Natural killer cell treated with Interleukin-12 subunit alpha and Interleukin-12 subunit beta and Interleukin-15 and Interleukin-18, amount 100 ng/mL, for 72 hours (primary cell): Measurements from ENCODE around the gene RNF167. TPM values are rescaled to one million over a fixed set of nuclear protein-coding genes. Genes with fewer than 3 reads are reported as not detected.

Experiments
- ATAC-seq, 2 donors: fragments of 150-1000 bp; cut with Tn5 transposase in 1 of 2; sonication (Bioruptor Pico), chemical (Tn5 transposase) in 1 of 2; 2 replicates each; pipeline ENCODE4 v1.10.0; 2021
- DNase-seq: peaks from one replicate; pipeline ENCODE4 v3.0.0; 2022; ENCODE audit warnings: low spot score
- H3K27ac Mint-ChIP-seq, 2 donors: 1 replicate in 1 of 2; 2 replicates in 1 of 2; pipeline ENCODE4 v1.8.0; 2022; ENCODE audit warnings: mixed read lengths in 2 of 2, mild to moderate bottlenecking in 1 of 2, moderate library complexity in 1 of 2
- H3K27me3 Mint-ChIP-seq, 2 donors: 1 replicate in 1 of 2; 2 replicates in 1 of 2; pipeline ENCODE4 v1.8.0; 2022; ENCODE audit warnings: mixed read lengths in 2 of 2
- H3K36me3 Mint-ChIP-seq: one replicate; pipeline ENCODE4 v1.8.0; 2022; ENCODE audit warnings: mixed read lengths
- H3K4me1 Mint-ChIP-seq, 2 donors: 1 replicate in 1 of 2; 2 replicates in 1 of 2; pipeline ENCODE4 v1.8.0; 2022; ENCODE audit warnings: low read depth in 2 of 2, mixed read lengths in 2 of 2, mild to moderate bottlenecking in 1 of 2
- H3K4me3 Mint-ChIP-seq: one replicate; pipeline ENCODE4 v1.8.0; 2022; ENCODE audit warnings: mixed read lengths
- H3K9me3 Mint-ChIP-seq: 2 replicates; pipeline ENCODE4 v1.8.0; 2022; ENCODE audit warnings: mixed read lengths
- total RNA-seq, 2 donors: library from RNA; stranded (reverse); gene quantifications; one replicate each; pipeline ENCODE4 v1.2.3, GENCODE V29; 2022

The RNF167 gene
- total RNA-seq, 2 donors from 2014 or later = 144 to 150 TPM

DNA sequence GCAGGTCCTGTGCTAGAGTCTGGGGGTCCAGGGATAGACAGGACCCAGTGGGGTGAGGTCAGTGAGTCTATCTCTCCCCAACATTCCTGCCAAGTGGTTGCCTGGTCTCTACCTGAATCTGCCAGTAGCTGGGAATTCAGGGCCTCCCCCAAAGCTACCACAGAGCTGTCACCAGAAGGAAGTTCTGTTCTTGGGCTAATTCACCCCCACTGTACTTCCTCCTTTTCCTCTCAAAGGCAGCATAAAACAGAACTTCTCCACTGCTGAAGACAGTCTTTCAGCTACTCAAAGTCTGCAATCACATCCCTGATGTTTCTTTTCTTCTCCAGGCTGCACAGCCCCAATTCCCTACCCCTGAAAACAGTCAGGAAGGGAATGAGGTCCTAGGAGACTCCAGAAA, 38.7 kb downstream of the RNF167 start:
- no peak overlapping the region for H3K27ac Mint-ChIP-seq
- ATAC-seq (no peak), DNase-seq (no peak)
- peaks cover 9 to 28% of the 10 kb centered on the region in 2 donors for H3K4me1 Mint-ChIP-seq
- H3K36me3 Mint-ChIP-seq = peaks cover 21% of the 10 kb centered on the region
- no peaks in the 10 kb centered on the region for H3K9me3 Mint-ChIP-seq
- H3K4me3 Mint-ChIP-seq = no peak overlapping the region
- no peaks in the 10 kb centered on the region for H3K27me3 Mint-ChIP-seq

DNA sequence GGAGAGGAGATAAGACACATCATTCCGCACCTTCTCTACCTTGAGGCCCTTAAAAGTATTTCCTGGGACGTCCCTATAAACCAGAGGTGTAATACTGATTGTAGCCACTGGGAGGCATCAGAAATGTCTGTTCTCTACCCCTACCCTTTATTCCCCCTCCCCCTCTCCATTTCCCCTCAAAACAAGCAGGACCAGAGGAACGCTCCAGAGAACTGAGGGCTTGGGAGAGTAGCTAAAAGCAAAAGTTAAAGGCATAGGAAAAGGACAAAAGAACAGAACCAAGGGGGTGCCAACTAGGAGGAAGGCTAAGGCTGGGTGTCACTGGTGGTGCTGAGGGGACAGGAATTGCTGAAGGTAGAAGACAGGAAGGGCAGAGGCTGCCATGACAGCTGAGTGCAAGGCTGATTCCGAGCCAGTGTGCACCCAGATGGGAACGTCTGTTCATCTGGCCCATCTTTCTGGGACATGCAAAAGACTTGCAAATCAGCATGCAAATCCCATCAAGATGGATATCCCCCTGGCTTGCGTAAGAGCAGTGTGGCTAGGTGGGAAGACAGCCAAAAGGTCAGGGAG, 40.7 kb downstream of the RNF167 start:
- H3K4me3 Mint-ChIP-seq = no peak overlapping the region

GRCh38 chr17:4982305-4982704, 42.2 kb downstream of the RNF167 start:
- Mint-ChIP-seq H3K36me3 (peaks cover 17% of the 10 kb centered on the region), H3K27ac (peak overlapping the region in 1 of 2 donors; percentile 54)
- no peak for ATAC-seq

More for the DNA sequence above, 40.7 kb downstream of the RNF167 start:
- ATAC-seq (peak; percentile 65 to 69), DNase-seq (no peak)
- H3K27ac Mint-ChIP-seq = peak overlapping the region; percentile 21 to 72
- H3K4me1 Mint-ChIP-seq = peaks cover 11 to 26% of the 10 kb centered on the region in 2 donors
- peaks cover 18% of the 10 kb centered on the region for H3K36me3 Mint-ChIP-seq
- no peaks in the 10 kb centered on the region for H3K27me3 Mint-ChIP-seq
- no peaks in the 10 kb centered on the region for H3K9me3 Mint-ChIP-seq

GRCh38 chr17:4986403-4986802, 46.3 kb downstream of the RNF167 start:
- peak overlapping the region; percentile 92 to 94 for H3K27ac Mint-ChIP-seq
- ATAC-seq = no peak
- peak overlapping the region; percentile 97 for H3K4me3 Mint-ChIP-seq
- H3K27me3 Mint-ChIP-seq = no peaks in the 10 kb centered on the region
- no peaks in the 10 kb centered on the region for H3K9me3 Mint-ChIP-seq
- no peak for DNase-seq
- H3K36me3 Mint-ChIP-seq = peaks cover 11% of the 10 kb centered on the region
- H3K4me1 Mint-ChIP-seq = peaks cover 35 to 45% of the 10 kb centered on the region in 2 donors

More at GRCh38 chr17:4982305-4982704, 42.2 kb downstream of the RNF167 start:
- DNase-seq = no peak
- peaks cover 19 to 35% of the 10 kb centered on the region in 2 donors for H3K4me1 Mint-ChIP-seq
- no peak overlapping the region for H3K4me3 Mint-ChIP-seq
- no peaks in the 10 kb centered on the region for H3K27me3 Mint-ChIP-seq
- no peaks in the 10 kb centered on the region for H3K9me3 Mint-ChIP-seq

DNA sequence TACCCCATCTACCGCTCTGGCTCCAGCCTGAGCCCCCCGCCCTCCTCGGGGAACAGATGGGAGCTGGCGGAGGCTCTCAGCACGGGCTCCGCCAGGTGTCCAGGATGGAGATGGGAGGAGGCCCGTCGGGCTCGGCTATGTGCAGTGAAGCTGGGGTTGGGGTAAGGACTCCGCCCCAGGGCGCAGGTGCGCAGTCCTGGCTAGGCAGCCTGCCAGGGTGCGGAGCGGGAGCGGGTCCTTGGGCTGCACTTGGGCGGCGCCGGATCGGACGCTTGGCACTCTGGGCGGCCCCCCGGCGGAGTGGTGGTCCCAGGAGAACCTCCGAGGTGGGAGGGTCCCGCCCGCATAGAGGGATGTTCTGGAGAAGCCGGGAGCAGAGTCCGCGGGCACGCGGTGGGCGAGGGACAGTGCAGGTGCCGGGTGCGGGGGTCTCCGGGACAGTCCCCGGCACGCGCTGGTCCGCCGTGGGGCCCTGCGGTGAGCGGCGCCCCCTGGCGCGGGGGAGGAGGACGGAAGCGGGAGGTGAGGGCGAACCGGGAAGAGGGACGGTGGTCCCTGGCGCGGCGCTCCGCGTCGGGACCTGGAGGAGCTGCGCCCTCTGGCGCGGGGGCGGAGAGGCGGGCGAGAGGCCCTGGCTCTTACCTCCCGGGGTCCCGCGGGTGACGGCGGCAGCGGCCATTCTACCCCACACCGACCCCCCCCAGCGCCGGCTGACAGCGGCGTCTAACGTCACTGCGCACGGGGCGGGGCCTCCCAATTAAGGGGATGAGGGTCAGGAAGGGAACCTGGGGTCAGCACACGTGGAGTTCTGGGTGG, 47.1 kb downstream of the RNF167 start, which contains the start of gene CAMTA2:
Gene CAMTA2, minus strand, starts transcription at position 725 of the 816 bp plus-strand sequence. CDS start 1,453 bp downstream, outside the sequence.
- Mint-ChIP-seq H3K9me3 (no peaks in the 10 kb centered on the region), H3K36me3 (peaks cover 10% of the 10 kb centered on the region), H3K27me3 (no peaks in the 10 kb centered on the region), H3K4me1 (peaks cover 35 to 44% of the 10 kb centered on the region in 2 donors), H3K4me3 (peak within 1 kb of the TSS; percentile 97), H3K27ac (peak within 1 kb of the TSS; percentile 92 to 94)
- DNase-seq = peak; percentile 93
- ATAC-seq = peak; percentile 94

GRCh38 chr17:4987767-4988567, 47.9 kb downstream of the RNF167 start:
- no peaks in the 10 kb centered on the region for H3K27me3 Mint-ChIP-seq
- H3K4me1 Mint-ChIP-seq = peaks cover 35 to 40% of the 10 kb centered on the region in 2 donors
- H3K9me3 Mint-ChIP-seq = no peaks in the 10 kb centered on the region
- no peak for DNase-seq
- peak overlapping the region; percentile 92 to 94 for H3K27ac Mint-ChIP-seq
- peaks cover 6% of the 10 kb centered on the region for H3K36me3 Mint-ChIP-seq
- no peak for ATAC-seq
- H3K4me3 Mint-ChIP-seq = peak overlapping the region; percentile 97

DNA sequence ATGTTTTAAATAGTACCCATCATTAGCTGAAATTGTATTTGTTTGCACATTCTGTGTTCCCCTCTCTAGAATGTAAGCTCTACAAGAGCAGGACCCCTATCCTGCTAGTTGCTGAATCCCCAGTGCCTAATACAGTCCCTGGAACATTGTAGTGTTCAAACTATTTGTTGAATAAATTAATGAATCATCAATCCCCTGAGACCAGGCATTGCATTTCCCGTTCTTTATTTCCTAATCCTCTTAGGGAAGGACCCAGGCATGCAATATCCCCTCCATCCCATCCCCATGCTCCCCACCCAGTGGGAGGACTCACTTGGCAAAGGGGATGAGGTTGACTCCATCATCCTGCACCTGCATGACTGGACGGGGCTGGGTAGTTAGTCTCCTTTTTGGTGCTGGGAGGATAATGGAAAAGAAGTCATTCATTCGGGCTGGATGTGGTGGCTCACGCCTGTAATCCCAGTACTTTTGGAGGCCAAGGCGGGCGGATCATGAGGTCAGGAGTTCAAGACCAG, 54.1 kb downstream of the RNF167 start:
- Mint-ChIP-seq H3K27me3 (peaks cover 0 to 6% of the 10 kb centered on the region in 2 donors), H3K36me3 (no peaks in the 10 kb centered on the region), H3K9me3 (no peaks in the 10 kb centered on the region), H3K4me1 (peaks cover 18 to 21% of the 10 kb centered on the region in 2 donors), H3K27ac (no peak overlapping the region), H3K4me3 (no peak overlapping the region)
- ATAC-seq (no peak), DNase-seq (no peak)

Other genes starting within 250 kb of the RNF167 start
- 100 to 1,000 TPM in 1 of 2 donors, 10 to 100 TPM in 1; 76.9 to 161 TPM for gene PELP1, start 236.1 kb upstream of the RNF167 start, total RNA-seq
- gene ARRB2, start 229.6 kb upstream of the RNF167 start, total RNA-seq = 100 to 1,000 TPM; 834 to 935 TPM
- gene MED11, start 208.8 kb upstream of the RNF167 start, total RNA-seq = 10 to 100 TPM; 27.2 to 34.6 TPM
- gene ZMYND15, start 200.4 kb upstream of the RNF167 start, total RNA-seq = 1 to 10 TPM; 1.0 to 2.3 TPM
- gene CXCL16, start 200.3 kb upstream of the RNF167 start, total RNA-seq = 10 to 100 TPM; 22.6 to 46.3 TPM
- not detected for gene TM4SF5, start 168.4 kb upstream of the RNF167 start, total RNA-seq
- 10 to 100 TPM in 1 of 2 donors, 1 to 10 TPM in 1; 4.5 to 15.4 TPM for gene VMO1, start 153.9 kb upstream of the RNF167 start, total RNA-seq
- under 1 TPM in 1 of 2 donors, not detected in 1; 0.38 TPM for gene GLTPD2, start 151.3 kb upstream of the RNF167 start, total RNA-seq
- 100 to 1,000 TPM; 145 to 174 TPM for gene PSMB6, start 144.1 kb upstream of the RNF167 start, total RNA-seq
- gene PLD2, start 133.1 kb upstream of the RNF167 start, total RNA-seq = 10 to 100 TPM; 38.4 to 46.9 TPM
- gene MINK1, start 106.9 kb upstream of the RNF167 start, total RNA-seq = 10 to 100 TPM; 72.4 to 98.2 TPM
- 1 to 10 TPM; 1.3 to 2.3 TPM for gene C17orf107, start 40.7 kb upstream of the RNF167 start, total RNA-seq
- 1 to 10 TPM; 3.9 to 7.6 TPM for gene CHRNE, start 37.2 kb upstream of the RNF167 start, total RNA-seq
- under 1 TPM in 1 of 2 donors, not detected in 1; 0.12 TPM for gene GP1BA, start 8.0 kb upstream of the RNF167 start, total RNA-seq
- 10 to 100 TPM; 85.9 to 91.6 TPM for gene SLC25A11, start 222 bp upstream of the RNF167 start, total RNA-seq
- gene PFN1, start 8.3 kb downstream of the RNF167 start, total RNA-seq = 1,000 to 10,000 TPM; 1,741 to 1,743 TPM
- 10 to 100 TPM in 1 of 2 donors, 1 to 10 TPM in 1; 8.7 to 26.1 TPM for gene ENO3, start 10.9 kb downstream of the RNF167 start, total RNA-seq
- 10 to 100 TPM; 51.4 to 71.9 TPM for gene SPAG7, start 27.5 kb downstream of the RNF167 start, total RNA-seq
- 10 to 100 TPM; 51.0 to 87.9 TPM for gene CAMTA2, start 47.4 kb downstream of the RNF167 start, total RNA-seq
- gene INCA1, start 57.3 kb downstream of the RNF167 start, total RNA-seq = under 1 TPM; 0.31 to 0.56 TPM
- 10 to 100 TPM; 39.4 to 80.3 TPM for gene KIF1C, start 57.7 kb downstream of the RNF167 start, total RNA-seq
- gene SLC52A1, start 95.2 kb downstream of the RNF167 start, total RNA-seq = not detected
- 1 to 10 TPM; 2.0 to 4.9 TPM for gene ZFP3, start 138.2 kb downstream of the RNF167 start, total RNA-seq
- 10 to 100 TPM; 14.0 to 15.1 TPM for gene ZNF232, start 171.6 kb downstream of the RNF167 start, total RNA-seq
- under 1 TPM; 0.06 to 0.21 TPM for gene USP6, start 175.8 kb downstream of the RNF167 start, total RNA-seq